Stimulated activated CD4-positive, alpha-beta T cell treated with anti-CD3 and anti-CD28 coated beads, TNF-alpha, amount 100 ng/mL, for 4 hours (primary cell): Measurements from ENCODE around the gene KIF5C.
A peak's percentile ranks its signal among the peaks of the same experiment; 100 is the strongest.

Source experiments
- DNase-seq, 3 experiments: peaks; one replicate each; pipeline ENCODE4 v3.0.0-alpha.2; 2020; ENCODE audit warnings: low read depth in 3 of 3

KIF5C gene

DNA sequence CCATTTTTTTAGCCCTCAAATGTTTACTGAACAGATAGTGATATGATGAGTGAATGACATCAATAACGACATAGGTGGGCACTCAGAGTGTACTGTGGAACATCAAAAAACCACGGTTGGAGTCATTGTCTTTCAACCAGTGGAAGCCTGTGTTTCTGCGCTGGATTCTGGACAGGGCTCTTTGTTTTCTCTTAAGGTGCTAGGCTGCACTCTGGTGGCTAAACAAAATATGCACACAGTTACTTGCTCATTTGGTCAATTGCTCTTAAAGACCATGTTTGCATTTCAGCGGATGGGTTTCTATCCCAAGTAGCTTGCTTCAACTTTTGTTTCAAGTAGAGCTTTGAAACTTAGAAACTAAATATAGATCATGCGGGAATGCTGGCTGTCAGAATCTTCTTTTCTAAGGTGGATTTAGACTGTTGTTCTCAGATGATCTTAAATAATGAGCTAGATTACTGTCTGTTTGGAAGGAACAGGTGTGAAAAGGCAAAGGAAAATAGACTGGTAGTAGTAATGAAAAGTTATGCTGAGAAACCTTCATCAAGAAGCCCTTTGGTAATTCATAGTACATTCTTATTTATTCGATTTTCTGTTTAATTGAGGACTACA lies 115.0 kb downstream of the KIF5C start:
- DNase-seq: peak in 1 of 3 experiments; percentile 13

- DNase-seq: no peak
Measured at GRCh38 chr2:148990968-148991367, 115.9 kb downstream of the KIF5C start.

DNA sequence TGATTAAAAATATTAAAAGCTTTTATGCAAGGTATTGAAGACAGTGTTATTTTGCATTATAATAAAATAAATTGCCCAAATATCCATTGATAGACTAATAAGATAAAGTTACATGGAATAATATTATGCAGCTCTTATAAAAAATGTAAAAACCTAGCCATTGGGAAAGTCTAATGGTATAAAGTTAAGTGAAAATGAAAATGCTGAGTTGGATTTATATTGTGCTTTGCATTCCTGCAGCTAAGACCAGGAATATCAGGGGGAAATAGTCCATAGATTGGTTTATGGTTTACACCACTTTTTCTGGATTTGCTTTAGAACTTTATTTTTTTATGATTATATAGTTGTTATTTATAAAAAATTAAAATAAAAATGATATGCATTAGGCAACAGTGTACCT lies 117.4 kb downstream of the KIF5C start:
- no peak for DNase-seq

DNA sequence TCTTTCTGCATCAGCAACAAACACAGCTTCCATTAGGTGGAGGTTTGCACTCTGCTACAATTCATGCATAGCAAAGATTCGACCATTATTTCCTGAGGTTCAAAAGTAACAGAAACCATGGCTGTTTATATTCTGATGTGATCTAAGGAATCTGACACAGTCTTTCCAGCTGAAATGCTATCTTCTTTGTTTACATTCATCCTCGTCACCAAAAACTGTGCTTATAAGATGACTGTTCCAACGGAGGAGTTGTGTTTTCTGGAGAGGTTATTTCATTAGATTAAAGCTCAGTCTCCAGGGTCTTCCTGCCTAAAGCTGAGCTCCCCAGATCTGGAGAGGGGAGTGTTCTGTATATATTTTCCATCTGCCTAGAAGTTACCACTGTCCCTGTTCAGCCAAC lies 118.3 kb downstream of the KIF5C start:
- no peak for DNase-seq

- no peak for DNase-seq
Measured at GRCh38 chr2:148994341-148994740, 119.3 kb downstream of the KIF5C start.

GRCh38 chr2:148996805-148997204 lies 121.8 kb downstream of the KIF5C start:
- DNase-seq: no peak

GRCh38 chr2:148998165-148998830 lies 123.3 kb downstream of the KIF5C start:
- no peak for DNase-seq

DNA sequence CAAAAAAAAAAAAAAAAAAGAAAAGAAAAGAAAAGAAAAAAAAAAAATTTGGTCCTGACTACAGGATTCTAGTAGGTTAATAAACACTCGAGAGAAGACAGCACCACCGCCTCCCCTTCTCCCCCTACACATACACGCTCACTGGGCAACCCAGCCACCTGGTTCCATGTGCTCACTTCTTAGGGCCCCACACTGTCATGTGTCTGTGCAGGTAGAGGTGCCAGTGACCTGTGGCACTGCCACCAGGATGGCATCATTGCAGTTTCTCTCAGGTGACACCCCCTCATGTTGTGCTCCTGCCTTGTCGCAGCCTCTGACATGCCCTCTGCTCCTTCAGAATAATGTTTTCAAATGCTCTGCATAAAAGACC lies 123.8 kb downstream of the KIF5C start:
- DNase-seq: no peak

- no peak for DNase-seq
Measured at GRCh38 chr2:148999451-148999921, 124.5 kb downstream of the KIF5C start.

DNA sequence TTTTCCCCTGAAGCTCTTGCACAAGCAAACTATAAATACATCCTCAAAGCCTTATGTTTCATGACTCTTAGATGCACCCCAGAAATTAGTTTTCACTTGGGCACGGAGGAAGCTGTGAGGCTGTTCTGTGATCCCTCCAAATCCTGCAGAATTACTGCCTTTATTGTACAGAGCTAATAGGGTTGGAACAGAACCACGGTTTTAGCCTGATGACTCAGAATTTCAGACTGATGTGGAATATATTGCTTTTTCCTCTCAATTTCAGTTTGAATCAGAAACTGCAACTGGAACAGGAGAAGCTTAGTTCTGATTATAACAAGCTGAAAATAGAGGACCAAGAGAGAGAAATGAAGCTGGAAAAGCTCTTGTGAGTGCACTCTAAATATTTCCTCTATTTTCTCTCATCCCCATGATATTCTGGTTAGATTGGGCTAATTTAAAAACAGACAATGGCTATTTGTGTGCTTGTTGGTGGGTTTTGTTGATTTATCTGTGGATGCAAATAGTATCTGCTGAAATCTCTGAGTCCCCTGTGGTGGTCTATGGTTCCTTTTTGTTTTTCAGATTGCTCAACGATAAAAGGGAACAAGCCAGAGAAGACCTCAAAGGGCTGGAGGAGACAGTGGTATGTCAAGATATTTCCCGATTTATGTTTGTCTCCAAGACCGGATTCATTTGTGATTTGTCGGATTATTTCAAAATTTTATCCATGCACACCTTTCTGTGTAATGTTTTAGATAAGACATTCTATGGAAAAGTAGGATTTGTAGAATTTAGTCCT lies 125.3 kb downstream of the KIF5C start:
- DNase-seq: no peak

GRCh38 chr2:149001496-149001895 lies 126.5 kb downstream of the KIF5C start:
- no peak for DNase-seq

GRCh38 chr2:149002378-149002890 lies 127.4 kb downstream of the KIF5C start:
- no peak for DNase-seq

GRCh38 chr2:149002891-149003740 lies 128.1 kb downstream of the KIF5C start:
- DNase-seq: no peak

DNA sequence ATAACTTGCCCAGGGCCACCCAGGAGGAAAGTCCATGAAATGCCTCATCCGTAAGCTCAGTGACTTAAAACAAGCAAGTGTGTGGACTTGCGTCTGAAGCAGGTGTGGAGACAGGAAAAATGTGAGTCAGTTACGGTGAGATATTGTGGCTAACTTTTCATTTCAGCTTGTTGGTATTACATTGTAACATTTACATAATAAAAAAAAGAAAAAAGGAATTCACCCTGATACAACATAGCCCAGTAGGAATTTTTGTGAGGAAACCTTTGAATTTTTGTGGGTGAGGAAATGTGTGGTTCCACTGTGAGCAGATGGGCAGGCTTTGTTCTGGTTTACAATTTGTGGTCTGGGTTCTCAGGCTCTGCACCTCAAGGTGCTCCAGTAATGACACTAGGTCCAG lies 129.8 kb downstream of the KIF5C start:
- no peak for DNase-seq

- DNase-seq: no peak
Measured at GRCh38 chr2:149005471-149006077, 130.5 kb downstream of the KIF5C start.

DNA sequence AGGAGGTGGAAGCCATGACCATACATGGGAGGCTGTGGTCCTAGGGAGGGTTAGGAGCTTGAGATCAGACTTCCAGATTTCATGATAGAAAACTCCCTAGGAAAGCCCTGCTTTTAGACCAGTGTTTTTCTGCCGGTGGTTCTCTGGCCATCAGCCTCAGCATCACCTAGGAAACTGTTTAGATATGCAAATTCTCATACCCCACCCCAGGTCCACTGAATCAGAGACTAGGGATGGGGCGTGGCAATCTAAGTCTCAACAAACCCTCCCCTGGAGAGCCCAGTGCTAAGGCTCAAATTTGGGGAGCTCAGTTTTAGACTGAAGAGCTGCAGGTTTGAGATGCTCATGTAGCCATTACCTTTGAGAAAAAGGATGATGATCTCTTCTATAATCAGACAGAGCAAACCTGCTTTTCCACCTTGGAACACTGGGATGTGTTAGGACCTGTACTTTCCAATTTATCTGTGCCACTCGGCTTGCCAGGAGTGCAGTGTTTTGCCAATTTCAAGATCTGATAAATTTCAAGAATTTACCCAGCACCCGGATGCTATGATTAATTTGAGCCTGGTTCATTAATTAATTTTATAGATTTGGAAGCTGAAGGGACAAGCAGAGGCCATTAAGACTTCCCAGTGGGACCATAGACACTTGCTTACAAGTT lies 132.0 kb downstream of the KIF5C start:
- DNase-seq: no peak

DNA sequence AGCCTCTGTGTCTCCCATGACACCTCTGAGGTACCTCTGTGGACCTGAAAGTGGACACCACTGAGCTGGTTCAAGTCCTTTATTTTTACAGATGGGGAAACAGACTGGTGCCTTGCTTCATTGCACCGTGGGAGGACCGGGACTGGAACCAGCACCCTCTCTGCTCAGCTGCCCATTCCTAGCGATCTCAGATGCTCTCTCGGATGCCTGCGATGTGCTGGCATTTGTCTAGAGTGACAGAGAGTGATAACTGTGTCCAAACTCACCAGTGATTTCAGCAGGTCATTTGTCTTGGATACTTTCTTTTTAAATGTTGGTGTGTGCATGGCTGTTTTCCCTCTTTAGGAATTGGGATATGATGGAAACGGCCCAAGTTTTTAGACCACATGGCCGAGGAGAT lies 133.4 kb downstream of the KIF5C start:
- DNase-seq: no peak

- no peak for DNase-seq
Measured at GRCh38 chr2:149009576-149010461, 134.8 kb downstream of the KIF5C start.

DNA sequence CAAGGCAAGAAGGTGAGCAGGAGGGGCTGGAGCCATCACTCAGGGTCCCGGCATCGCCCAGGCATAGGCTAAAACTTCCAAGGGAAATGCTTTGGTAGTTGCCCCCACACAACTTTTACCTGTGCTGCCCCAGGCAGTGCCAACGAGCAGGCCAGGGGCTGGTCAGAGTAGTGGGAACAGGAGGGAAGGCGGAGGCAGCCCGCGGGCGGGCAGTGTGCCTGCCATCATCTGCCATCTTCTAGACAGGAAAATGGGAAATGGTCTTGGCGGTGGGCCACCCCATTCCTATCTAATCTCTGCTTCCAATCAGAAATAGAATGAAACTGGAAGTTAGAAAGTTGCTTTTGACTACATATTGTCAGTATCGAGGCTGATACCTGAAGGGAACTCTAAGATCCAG lies 137.5 kb downstream of the KIF5C start:
- DNase-seq: no peak

- no peak for DNase-seq
Measured at GRCh38 chr2:149015501-149015900, 140.5 kb downstream of the KIF5C start.
